HFF-Myc (cell line): ENCODE measurements around the gene CUX1.
"Not testable (repeated sequence)": the region's sequence is repeated elsewhere in the genome, so short reads cannot be mapped to it uniquely, and the experiment has no call there.

Experiments
- DNase-seq: peaks from one replicate; pipeline ENCODE4 v3.0.0-alpha.2; 2011; ENCODE audit warnings: low read depth; ENCODE audit errors: extremely low read depth
- H3K4me3 ChIP-seq: replicated peaks from 2 replicates; pipeline ENCODE4 v1.5.1; 2011; ENCODE audit warnings: low read depth, mild to moderate bottlenecking, control low read depth, low read length
- CTCF ChIP-seq: IDR thresholded peaks from 2 replicates; pipeline ENCODE4 v1.5.1; 2012; ENCODE audit warnings: mild to moderate bottlenecking, low read depth, low read length, control low read depth; ENCODE audit errors: missing control alignments

The CUX1 gene

GRCh38 chr7:101833799-101834198 is 16.4 kb downstream of the CUX1 start:
- no peak overlapping the region for H3K4me3 ChIP-seq
- no peak for TF ChIP-seq CTCF
- DNase-seq = no peak

- H3K4me3 ChIP-seq = no peak overlapping the region
- DNase-seq = no peak
- no peak for TF ChIP-seq CTCF
Measured at GRCh38 chr7:101835136-101835535, 17.7 kb downstream of the CUX1 start.

- DNase-seq, H3K4me3 ChIP-seq: not testable (repeated sequence)
Measured at GRCh38 chr7:101837433-101837832, 20.0 kb downstream of the CUX1 start.

- no peak for DNase-seq
- H3K4me3 ChIP-seq = no peak overlapping the region
- TF ChIP-seq CTCF = no peak
Measured at GRCh38 chr7:101838837-101839483, 21.5 kb downstream of the CUX1 start.

GRCh38 chr7:101841328-101841727 is 23.9 kb downstream of the CUX1 start:
- no peak for DNase-seq
- no peak for TF ChIP-seq CTCF

GRCh38 chr7:101843293-101844271 is 26.2 kb downstream of the CUX1 start:
- no peak for TF ChIP-seq CTCF
- no peak for DNase-seq
- no peak overlapping the region for H3K4me3 ChIP-seq

More at GRCh38 chr7:101841328-101841727, 23.9 kb downstream of the CUX1 start:
- no peak overlapping the region for H3K4me3 ChIP-seq

- no peak overlapping the region for H3K4me3 ChIP-seq
- TF ChIP-seq CTCF = no peak
- no peak for DNase-seq
Measured at GRCh38 chr7:101845974-101846373, 28.5 kb downstream of the CUX1 start.
